B cell (primary cell): Measurements from ENCODE around the gene NLGN4Y. TPM values are rescaled to one million over a fixed set of nuclear protein-coding genes. Genes with fewer than 3 reads are reported as not detected.

Experiments used
- ATAC-seq: fragments of 200-7000 bp; cut with Tn5 transposase; one replicate; pipeline ENCODE4 v1.10.0; 2021; ENCODE audit warnings: low read depth, mild to moderate bottlenecking, moderate number of reproducible peaks, moderate library complexity
- CTCF ChIA-PET: fragments of 350-600 bp; sonication (Branson Sonifier 250); formaldehyde crosslinking; loops from one replicate; lab custom pipeline; 2021; ENCODE audit warnings: antibody characterized with exemption, inconsistent platforms; lab: Charles Lee
- POLR2A ChIA-PET: fragments of 350-600 bp; sonication (Branson Sonifier 250); formaldehyde crosslinking; loops from one replicate; lab custom pipeline; 2021; ENCODE audit warnings: antibody characterized with exemption; lab: Charles Lee
- DNase-seq: peaks from one replicate; pipeline ENCODE4 v3.0.0; 2013
- H2AFZ ChIP-seq: 2 replicates; pipeline ENCODE4 v1.6.1; 2012; ENCODE audit warnings: mild to moderate bottlenecking, low read depth, low read length; ENCODE audit not compliant: insufficient read depth, poor library complexity, severe bottlenecking
- H3K27ac ChIP-seq, 2 donors: 1 replicate in 1 of 2; 2 replicates in 1 of 2; pipeline ENCODE4 v1.5.1; 2012 to 2013; ENCODE audit warnings: low read length in 2 of 2, mild to moderate bottlenecking in 2 of 2, moderate library complexity in 1 of 2
- H3K27me3 ChIP-seq, 4 experiments: fragments of 200-600 bp in 1 of 4; sonication (generic) in 1 of 4; replicated peaks in 1 of 4; 1 replicate in 2 of 4; 2 replicates in 2 of 4; pipeline versions ENCODE4 v1.6.1 to v1.7.0; 2013 to 2016; ENCODE audit warnings: low read length in 3 of 4, mild to moderate bottlenecking in 2 of 4, mixed read lengths in 1 of 4, moderate library complexity in 1 of 4; ENCODE audit not compliant: insufficient read depth in 4 of 4, control insufficient read depth in 3 of 4; ENCODE audit errors: control extremely low read depth in 1 of 4
- H3K36me3 ChIP-seq, 2 experiments: replicated peaks in 1 of 2; 1 replicate in 1 of 2; 2 replicates in 1 of 2; pipeline versions ENCODE4 v1.6.1 to v1.7.1; 2013; ENCODE audit warnings: low read length in 1 of 2; ENCODE audit not compliant: insufficient read depth in 2 of 2, control insufficient read depth in 1 of 2; ENCODE audit errors: control extremely low read depth in 1 of 2, extremely low read depth in 1 of 2
- H3K4me1 ChIP-seq, 2 donors: fragments of 200-600 bp in 1 of 2; sonication (generic) in 1 of 2; 1 replicate in 1 of 2; 2 replicates in 1 of 2; pipeline versions ENCODE4 v1.5.1 to v1.6.1; 2013 to 2017; ENCODE audit warnings: low read length in 2 of 2; ENCODE audit not compliant: control insufficient read depth in 2 of 2, insufficient read depth in 2 of 2
- H3K4me2 ChIP-seq: replicated peaks from 2 replicates; pipeline ENCODE3; 2012; ENCODE audit warnings: mild to moderate bottlenecking, low read depth, low read length; ENCODE audit not compliant: poor library complexity, severe bottlenecking
- H3K4me3 ChIP-seq, 5 experiments: fragments of 200-600 bp in 1 of 5; sonication (generic) in 1 of 5; 1 replicate in 3 of 5; 2 replicates in 2 of 5; pipeline versions ENCODE4 v1.5.1 to v1.7.0; 2011 to 2016; ENCODE audit warnings: low read length in 4 of 5, mild to moderate bottlenecking in 4 of 5, low read depth in 2 of 5, control low read depth in 1 of 5, moderate library complexity in 1 of 5; ENCODE audit not compliant: insufficient read depth in 1 of 5; ENCODE audit errors: control extremely low read depth in 1 of 5, extremely low read depth in 1 of 5
- H3K79me2 ChIP-seq: fragments of 200-600 bp; sonication (generic); one replicate; pipeline ENCODE4 v1.6.0; 2016; ENCODE audit warnings: low read length; ENCODE audit not compliant: control insufficient read depth, insufficient read depth
- H3K9ac ChIP-seq: fragments of 200-600 bp; sonication (generic); 2 replicates; pipeline ENCODE4 v1.6.1; 2017; ENCODE audit warnings: mild to moderate bottlenecking, low read length, moderate library complexity
- H3K9me3 ChIP-seq, 3 donors: one replicate each; pipeline versions ENCODE4 v1.6.1 to v1.7.1; 2013; ENCODE audit warnings: low read length in 2 of 3; ENCODE audit not compliant: control insufficient read depth in 2 of 3, insufficient read depth in 1 of 3; ENCODE audit errors: control extremely low read depth in 1 of 3
- H4K20me1 ChIP-seq: 2 replicates; pipeline ENCODE4 v1.6.0; 2012; ENCODE audit warnings: mild to moderate bottlenecking, low read length; ENCODE audit not compliant: insufficient read depth, control insufficient read depth, poor library complexity, severe bottlenecking
- H3K27ac Mint-ChIP-seq: one replicate; pipeline ENCODE4 v1.8.0; 2021; ENCODE audit warnings: mixed read lengths
- H3K27me3 Mint-ChIP-seq: one replicate; pipeline ENCODE4 v1.8.0; 2021; ENCODE audit warnings: mixed read lengths
- H3K4me1 Mint-ChIP-seq: one replicate; pipeline ENCODE4 v1.8.0; 2021; ENCODE audit warnings: mixed read lengths
- H3K4me3 Mint-ChIP-seq: one replicate; pipeline ENCODE4 v1.8.0; 2021; ENCODE audit warnings: mixed read lengths
- H3K9me3 Mint-ChIP-seq: one replicate; pipeline ENCODE4 v1.8.0; 2022; ENCODE audit warnings: mixed read lengths; ENCODE audit not compliant: insufficient read depth
- EZH2 ChIP-seq: IDR thresholded peaks from 2 replicates; pipeline ENCODE4 v1.6.1; 2012; ENCODE audit warnings: borderline replicate concordance, low read depth, mild to moderate bottlenecking, moderate library complexity, low read length; ENCODE audit not compliant: insufficient read depth, poor library complexity, severe bottlenecking
- WGBS: methylation state at CpG from one replicate; pipeline ENCODE4 v1.1.5; 2013; ENCODE audit warnings: missing lambda C conversion rate; ENCODE audit not compliant: insufficient coverage; 5-methylcytosine and 5-hydroxymethylcytosine counted together
- intact Hi-C: fragments of 100-400 bp; cut with micrococcal nuclease; formaldehyde crosslinking; loops from one replicate; pipeline ENCODE4 v1.10.0; 2022
- polyA plus RNA-seq: library from polyadenylated mRNA; depleted of rRNA; stranded (reverse); fragments of >200 nt; gene quantifications from 2 replicates; pipeline ENCODE4 v1.2.3, GENCODE V29; 2012
- total RNA-seq, 2 donors: library from RNA; stranded (reverse); fragments of 120-200 nt in 1 of 2; gene quantifications; 1 replicate in 1 of 2; 2 replicates in 1 of 2; pipeline versions ENCODE4 v1.2.3 to v1.2.4, GENCODE V29; 2013 to 2022
- TF ChIP-seq, protein P1 (sequence below): fragments of 200-600 bp; IDR thresholded peaks from one replicate; pipeline ENCODE4 v1.8.0; 2022; ENCODE audit warnings: antibody characterized with exemption, mild to moderate bottlenecking

The NLGN4Y gene
- total and polyA plus RNA-seq, 2 donors (not counting 1 experiment from before 2014, with no cell fraction given), result 1.9 TPM; not detected in 1

DNA sequence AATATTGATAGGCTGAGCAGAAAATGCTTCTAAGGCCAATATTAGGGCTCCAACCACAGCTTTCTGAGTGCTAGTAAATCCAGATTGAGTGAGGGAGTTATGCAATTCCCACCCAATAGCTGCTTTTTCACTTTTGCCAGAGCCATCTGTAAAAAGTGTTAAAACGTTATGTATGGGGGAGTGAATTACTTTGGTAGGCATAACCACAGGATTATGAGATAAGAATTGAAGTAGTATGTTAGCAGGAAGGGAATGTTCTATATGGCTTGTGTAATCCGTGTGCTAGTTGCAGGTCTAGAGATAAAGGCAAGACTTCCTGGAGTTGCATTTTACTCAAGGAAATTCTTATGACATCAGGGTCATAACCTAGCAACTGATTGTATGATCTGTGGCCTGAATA lies 347.6 kb downstream of the NLGN4Y start:
- no peaks in the 10 kb centered on the region for H3K4me1 Mint-ChIP-seq
- ChIA-PET CTCF (no interaction called here), POLR2A (no interaction called here)
- H3K9me3 ChIP-seq, result no peaks in the 10 kb centered on the region
- no peaks in the 10 kb centered on the region for H3K27me3 ChIP-seq
- no peak overlapping the region for H3K27ac ChIP-seq
- no peak overlapping the region for H3K4me2 ChIP-seq
- no peak overlapping the region for H3K4me3 ChIP-seq
- no peaks in the 10 kb centered on the region for H3K27me3 Mint-ChIP-seq
- H3K4me1 ChIP-seq, result no peaks in the 10 kb centered on the region
- ATAC-seq (no peak), DNase-seq (no peak)
- no peak overlapping the region for H3K9ac ChIP-seq
- no peak overlapping the region for H2AFZ ChIP-seq
- 0% methylated on average over 1 of the region's 2 CpGs for WGBS
- no peaks in the 10 kb centered on the region for H3K79me2 ChIP-seq
- H4K20me1 ChIP-seq, result no peaks in the 10 kb centered on the region
- H3K36me3 ChIP-seq, result no peaks in the 10 kb centered on the region
- no peak for TF ChIP-seq EZH2
- TF ChIP-seq, protein P1, sequence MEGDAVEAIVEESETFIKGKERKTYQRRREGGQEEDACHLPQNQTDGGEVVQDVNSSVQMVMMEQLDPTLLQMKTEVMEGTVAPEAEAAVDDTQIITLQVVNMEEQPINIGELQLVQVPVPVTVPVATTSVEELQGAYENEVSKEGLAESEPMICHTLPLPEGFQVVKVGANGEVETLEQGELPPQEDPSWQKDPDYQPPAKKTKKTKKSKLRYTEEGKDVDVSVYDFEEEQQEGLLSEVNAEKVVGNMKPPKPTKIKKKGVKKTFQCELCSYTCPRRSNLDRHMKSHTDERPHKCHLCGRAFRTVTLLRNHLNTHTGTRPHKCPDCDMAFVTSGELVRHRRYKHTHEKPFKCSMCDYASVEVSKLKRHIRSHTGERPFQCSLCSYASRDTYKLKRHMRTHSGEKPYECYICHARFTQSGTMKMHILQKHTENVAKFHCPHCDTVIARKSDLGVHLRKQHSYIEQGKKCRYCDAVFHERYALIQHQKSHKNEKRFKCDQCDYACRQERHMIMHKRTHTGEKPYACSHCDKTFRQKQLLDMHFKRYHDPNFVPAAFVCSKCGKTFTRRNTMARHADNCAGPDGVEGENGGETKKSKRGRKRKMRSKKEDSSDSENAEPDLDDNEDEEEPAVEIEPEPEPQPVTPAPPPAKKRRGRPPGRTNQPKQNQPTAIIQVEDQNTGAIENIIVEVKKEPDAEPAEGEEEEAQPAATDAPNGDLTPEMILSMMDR, result no peak
- H3K9me3 Mint-ChIP-seq, result peaks cover 7% of the 10 kb centered on the region
- no peak overlapping the region for H3K27ac Mint-ChIP-seq
- H3K4me3 Mint-ChIP-seq, result no peak overlapping the region
- intact Hi-C loops, result no loop called here
